Esophagus squamous epithelium (tissue), 4 donors: ENCODE data around the gene ARMC8.
A peak's percentile ranks its signal among the peaks of the same experiment; 100 is the strongest.

Source experiments
- POLR2A ChIP-seq, 4 donors: fragments of 450-650 bp; IDR thresholded peaks; one replicate each; pipeline ENCODE4 v1.6.1; 2017; ENCODE audit warnings: antibody characterized with exemption in 4 of 4, mild to moderate bottlenecking in 4 of 4, moderate library complexity in 3 of 4
- TF ChIP-seq, protein P1 (sequence below), 6 experiments: fragments of 450-650 bp in 4 of 6; fragments of 200-600 bp in 2 of 6; sonication (generic) in 2 of 6; IDR thresholded peaks; one replicate each; pipeline ENCODE4 v1.5.1; 2016 to 2019; ENCODE audit warnings: antibody characterized with exemption in 6 of 6, mild to moderate bottlenecking in 4 of 6, moderate library complexity in 4 of 6

DNA sequence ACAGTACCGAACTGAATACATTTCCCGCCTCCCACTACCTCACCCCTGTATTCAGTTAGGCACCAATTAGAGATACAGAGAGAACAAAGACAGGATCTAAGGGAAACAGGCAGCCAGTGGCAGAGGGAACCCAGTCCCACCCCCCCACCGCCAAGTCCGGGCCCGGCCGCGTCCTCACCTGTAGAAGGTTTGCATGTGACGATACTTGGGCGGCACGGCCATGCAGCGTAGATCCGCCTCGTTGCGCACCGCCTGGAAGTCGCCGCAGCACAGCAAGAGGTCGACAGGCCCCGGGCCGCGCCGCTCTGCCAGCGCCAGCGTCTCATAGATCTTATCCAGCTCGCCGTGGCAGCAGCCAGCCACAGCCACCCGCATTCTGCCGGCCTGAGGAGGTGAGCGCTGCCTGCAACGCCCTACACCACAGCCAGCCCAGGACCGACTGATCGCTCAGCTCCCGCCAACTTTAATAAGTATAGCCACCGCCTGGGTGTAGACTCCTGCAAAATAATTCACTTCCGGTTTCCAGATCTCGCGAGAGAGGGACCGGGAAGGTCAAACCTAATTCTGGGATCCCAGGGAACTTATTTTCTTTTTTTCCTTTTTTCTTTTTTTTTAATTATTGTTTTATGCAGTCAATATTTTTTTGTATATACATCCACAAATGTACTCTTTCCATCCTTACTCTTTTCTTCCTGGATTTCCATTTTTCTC is 12.5 kb upstream of the ARMC8 start, which contains the start of gene DBR1:
- TF ChIP-seq, protein P1, sequence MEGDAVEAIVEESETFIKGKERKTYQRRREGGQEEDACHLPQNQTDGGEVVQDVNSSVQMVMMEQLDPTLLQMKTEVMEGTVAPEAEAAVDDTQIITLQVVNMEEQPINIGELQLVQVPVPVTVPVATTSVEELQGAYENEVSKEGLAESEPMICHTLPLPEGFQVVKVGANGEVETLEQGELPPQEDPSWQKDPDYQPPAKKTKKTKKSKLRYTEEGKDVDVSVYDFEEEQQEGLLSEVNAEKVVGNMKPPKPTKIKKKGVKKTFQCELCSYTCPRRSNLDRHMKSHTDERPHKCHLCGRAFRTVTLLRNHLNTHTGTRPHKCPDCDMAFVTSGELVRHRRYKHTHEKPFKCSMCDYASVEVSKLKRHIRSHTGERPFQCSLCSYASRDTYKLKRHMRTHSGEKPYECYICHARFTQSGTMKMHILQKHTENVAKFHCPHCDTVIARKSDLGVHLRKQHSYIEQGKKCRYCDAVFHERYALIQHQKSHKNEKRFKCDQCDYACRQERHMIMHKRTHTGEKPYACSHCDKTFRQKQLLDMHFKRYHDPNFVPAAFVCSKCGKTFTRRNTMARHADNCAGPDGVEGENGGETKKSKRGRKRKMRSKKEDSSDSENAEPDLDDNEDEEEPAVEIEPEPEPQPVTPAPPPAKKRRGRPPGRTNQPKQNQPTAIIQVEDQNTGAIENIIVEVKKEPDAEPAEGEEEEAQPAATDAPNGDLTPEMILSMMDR (IDR thresholded peaks at IDR 0.05), result peak in 1 of 6 experiments; percentile 13
- peak in 3 of 4 donors; percentile 68 to 78 (median 76) for TF ChIP-seq POLR2A (IDR thresholded peaks at IDR 0.05)
